ENCODE data around the gene P3H4.

GRCh38 chr17:41835800-41836549, 24.2 kb upstream of the P3H4 start, which contains the start of gene NT5C3B:
- TF ChIP-seq POLR2A (IDR thresholded peaks at IDR 0.05): no peak
- TF ChIP-seq, protein P1, sequence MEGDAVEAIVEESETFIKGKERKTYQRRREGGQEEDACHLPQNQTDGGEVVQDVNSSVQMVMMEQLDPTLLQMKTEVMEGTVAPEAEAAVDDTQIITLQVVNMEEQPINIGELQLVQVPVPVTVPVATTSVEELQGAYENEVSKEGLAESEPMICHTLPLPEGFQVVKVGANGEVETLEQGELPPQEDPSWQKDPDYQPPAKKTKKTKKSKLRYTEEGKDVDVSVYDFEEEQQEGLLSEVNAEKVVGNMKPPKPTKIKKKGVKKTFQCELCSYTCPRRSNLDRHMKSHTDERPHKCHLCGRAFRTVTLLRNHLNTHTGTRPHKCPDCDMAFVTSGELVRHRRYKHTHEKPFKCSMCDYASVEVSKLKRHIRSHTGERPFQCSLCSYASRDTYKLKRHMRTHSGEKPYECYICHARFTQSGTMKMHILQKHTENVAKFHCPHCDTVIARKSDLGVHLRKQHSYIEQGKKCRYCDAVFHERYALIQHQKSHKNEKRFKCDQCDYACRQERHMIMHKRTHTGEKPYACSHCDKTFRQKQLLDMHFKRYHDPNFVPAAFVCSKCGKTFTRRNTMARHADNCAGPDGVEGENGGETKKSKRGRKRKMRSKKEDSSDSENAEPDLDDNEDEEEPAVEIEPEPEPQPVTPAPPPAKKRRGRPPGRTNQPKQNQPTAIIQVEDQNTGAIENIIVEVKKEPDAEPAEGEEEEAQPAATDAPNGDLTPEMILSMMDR (IDR thresholded peaks at IDR 0.05): no peak
